GOT3 (cell line): Measurements from ENCODE around the gene GNAT3.

ENCODE experiments used
- DNase-seq: peaks from one replicate; lab custom pipeline; 2025; ENCODE audit warnings: mixed read lengths; lab: John Stamatoyannopoulos, UW

GNAT3 gene

DNA sequence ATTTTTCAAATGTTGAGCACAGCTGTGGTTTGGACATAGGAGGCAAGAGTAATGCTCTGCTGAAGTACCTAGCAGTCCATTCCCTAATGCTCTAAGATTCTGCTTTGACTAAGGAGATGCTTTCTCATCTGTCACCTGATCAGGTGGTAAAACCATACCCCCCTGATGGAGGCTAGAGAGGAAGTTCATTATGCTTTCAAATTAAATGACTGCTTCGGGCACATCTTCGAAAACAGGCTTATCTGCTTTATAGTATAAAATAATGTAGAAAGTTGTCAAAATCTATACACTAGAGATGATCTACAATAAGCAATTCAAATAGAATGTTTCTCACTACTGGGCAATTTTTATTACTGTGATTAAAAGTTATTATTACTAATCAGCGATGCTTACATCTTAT, at the start of gene GNAT3:
Gene GNAT3, minus strand, starts transcription at position 101 of the 400 bp plus-strand sequence. CDS start 138 bp downstream, outside the sequence.
- no peak for DNase-seq

DNA sequence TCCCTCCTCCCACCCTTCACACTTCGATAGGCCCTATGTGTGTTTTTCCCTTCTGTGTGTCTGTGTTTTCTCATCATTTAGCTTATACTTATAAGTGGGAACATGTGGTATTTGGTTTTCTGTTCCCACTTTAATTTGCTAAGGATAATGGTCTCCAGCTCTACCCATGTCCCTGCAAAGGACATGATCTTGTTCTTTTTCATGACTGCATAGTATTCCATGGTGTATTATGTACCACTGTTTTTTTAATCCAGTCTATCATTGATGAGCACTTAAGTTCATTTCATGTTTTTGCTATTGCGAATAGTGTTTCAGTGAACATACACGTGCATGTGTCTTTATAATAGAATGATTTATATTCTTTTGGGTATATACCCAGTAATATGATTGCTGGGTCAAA, 46.3 kb upstream of the GNAT3 start:
- no peak for DNase-seq

DNA sequence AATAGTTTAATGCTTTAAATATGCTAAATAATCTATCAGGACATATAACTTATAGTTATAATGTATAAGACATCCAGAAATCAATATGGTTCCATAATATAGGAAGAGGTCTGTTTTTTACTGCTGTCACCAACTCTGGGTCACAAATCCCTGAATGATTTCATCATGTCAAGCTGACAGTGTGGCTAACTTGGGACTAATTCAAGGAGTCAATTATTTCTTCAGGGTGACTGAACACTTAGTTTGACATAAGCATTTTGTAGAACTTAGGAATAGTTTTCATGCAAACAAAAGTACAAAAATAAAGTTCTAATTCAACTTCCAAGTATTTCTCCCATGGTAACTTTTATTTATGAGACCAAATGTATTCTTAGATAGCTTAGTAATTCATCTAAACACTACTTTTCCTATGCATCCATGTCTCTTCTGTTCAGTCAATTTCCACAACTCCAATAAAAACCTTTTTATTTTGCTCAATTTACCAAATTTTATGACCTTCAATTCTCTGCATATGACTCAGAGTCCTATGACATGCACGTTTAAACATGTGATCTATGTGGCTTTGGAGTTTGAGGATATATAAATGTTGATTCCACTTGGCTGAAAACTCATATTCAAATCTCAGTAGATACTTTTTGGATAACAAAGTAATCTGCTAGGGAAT, 40.3 kb upstream of the GNAT3 start:
- DNase-seq = no peak

DNA sequence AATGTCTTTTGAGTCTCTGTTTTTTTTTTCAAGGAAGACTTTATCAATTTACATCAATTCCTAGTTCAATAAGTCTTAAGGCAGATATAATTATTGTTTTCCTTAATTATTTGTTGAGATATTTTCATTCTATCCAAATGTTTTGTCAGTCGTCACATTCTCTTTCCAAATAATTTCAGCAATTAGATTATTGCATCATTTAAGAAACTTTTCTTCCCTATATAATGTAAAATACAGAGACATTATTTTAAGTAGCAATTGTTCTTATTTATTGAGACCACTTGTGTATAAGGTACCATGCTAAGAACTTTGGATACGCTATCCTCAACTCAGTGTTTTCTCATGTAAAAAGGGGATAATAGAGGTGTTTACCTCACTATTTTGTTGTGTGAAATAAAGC, 38.1 kb upstream of the GNAT3 start:
- no peak for DNase-seq

DNA sequence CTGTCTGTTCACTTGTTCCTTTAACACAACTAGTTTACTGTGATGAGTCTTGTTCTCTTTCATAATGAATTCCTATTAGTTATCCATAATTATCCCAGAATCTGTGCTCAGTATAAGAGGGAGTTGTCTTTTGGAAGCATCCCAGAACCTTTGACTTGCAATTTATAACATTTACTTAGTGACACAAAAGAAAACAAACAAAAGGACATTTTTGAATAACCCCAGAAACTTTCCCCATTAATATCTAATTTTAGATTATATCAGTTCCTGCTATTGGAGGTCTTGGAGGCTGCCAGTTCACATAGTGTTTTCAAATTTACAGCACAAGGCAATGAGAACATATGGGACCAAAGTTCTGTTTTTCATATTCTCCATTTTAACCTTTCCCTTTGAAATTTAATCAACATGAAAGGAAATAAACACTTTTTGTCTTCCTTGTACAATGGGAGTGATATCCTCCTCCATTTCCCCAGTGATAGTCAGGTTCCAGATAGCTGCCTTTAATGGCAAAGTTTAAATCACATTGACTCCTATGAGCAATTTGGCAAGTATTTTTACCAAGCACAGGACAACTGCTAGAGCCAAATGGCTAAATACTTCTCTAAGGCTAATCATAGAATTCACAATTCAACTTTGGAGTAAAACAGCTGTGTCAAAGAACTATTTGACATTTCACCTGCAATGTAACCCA, 37.1 kb upstream of the GNAT3 start:
- no peak for DNase-seq

DNA sequence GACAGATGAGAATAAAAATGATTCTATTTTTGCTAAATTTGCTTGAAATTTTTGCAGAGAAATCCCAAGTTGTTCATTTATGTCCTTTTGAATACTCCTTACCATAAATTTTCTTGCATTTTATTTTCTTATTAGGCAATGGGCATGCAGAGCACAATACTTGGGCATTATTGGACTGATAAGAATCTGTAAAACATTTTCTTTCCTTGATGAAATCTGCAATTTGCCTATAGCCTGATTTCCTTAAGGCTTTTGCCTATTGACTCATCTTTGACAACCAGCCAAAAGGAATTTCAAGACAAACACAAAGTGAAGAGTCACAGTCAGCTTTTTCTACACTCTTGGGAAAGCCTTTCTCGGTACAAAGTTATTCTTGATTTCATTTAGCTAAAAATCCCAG, 30.5 kb upstream of the GNAT3 start:
- no peak for DNase-seq

DNA sequence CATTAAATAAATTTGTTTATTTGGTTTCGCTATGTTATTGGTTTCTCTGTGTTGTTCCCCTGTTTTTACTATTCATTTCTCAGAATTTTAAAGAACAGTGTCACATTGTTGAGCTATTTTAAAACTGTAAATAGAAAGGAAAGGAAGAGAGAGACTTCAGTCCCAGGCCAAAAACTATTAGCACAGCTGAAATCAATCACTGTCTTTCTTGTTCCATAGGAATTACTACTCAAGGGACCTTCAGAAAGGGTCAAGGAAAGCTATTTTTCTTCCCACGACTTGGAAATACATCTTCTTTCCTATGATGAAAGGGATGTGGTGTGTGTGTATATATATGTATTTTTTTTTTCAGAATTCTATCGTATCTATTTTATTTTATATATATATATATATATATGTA, 29.0 kb upstream of the GNAT3 start:
- DNase-seq = no peak

DNA sequence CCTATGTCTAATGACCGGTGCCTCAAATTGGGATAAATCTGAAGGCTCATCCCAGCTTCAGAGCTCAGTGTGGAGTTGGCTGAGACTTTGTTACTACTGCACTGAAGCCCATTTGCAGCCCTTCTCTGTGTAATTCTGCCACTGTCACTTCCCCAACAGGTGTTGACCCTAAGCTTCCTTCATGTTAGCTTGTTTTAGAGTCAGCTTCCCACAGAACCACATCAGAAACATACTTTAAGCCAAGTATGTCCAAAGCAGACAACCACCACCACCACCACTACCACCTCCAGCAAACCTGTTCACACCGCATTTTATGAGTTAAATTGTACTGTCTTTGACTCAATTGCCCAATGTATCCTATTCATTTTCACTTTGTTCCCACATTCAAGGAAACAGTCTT, 25.2 kb upstream of the GNAT3 start:
- DNase-seq = no peak

DNA sequence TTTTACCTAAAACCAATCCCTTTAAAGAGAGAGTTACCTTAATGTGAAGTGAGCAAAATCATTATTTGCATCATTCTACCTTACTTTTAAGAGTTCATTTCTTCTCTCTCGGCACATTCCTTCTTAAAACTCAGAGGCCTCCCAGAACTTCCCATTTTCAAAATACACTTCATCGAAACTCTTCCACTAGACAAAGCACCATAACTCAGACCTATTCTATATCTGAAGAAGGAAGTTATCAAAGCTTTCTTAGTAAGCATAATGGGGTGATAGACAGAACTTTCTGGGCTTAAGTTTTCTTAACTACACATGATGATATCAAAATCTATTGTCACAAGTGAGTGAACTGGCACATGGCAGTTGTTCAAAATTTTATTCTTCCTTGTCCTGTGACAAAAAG, 24.6 kb upstream of the GNAT3 start:
- DNase-seq = no peak

DNA sequence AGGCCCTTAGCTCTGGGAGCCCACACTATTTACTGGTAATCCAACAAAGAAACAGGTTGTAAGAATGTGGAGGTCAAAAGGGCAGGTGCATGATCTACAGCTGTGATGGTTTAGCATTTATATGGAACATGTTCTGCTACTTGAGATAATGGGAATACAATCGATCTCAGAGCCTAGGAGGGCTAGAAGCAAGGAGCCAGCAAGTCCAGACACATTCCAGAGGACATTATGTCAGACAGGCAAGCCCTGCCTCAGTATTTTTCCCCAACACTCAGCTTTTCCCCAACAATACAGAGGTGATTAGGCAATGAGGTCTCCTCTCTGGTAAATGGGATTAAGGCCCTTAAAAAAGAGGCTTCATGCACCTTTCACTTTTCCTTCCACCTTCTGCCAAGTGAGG, 21.4 kb upstream of the GNAT3 start:
- DNase-seq = no peak

DNA sequence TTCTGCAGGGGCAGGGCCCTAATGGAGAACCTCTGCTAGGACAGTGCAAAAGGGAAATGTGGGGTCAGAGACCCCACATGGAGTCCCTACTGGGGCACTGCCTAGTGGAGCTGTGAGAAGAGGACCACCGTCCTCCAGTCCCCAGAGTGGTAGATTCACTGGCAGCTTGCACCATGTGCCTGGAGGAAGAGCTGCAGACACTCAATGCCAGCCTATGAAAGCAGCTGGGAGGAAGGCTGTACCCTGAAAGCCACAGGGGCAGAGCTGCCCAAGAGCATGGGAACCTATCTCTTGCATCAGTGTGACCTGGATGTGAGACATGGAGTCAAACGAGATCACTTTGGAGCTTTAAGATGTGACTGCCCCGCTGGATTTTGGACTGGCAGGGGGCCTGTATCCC, 20.3 kb upstream of the GNAT3 start:
- DNase-seq = no peak

DNA sequence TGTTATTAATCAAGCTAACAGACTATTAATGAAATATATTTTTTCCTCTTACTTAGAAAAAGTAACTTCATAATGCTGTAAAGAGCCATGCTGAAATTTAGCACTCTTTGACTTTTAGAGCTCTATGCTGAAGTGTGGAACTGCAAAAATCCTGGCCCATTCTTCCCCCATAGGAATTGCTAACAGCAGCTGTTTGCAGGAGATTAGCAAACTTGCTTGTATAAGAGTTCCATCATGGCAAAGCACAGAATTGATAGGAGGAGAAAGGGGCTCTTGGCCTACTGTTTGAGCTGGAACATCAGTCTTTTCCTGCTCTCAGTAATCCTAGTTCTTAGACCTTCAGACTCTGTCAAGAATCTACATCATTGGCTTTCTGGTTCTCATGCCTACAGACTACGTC, 18.3 kb upstream of the GNAT3 start:
- DNase-seq = no peak

DNA sequence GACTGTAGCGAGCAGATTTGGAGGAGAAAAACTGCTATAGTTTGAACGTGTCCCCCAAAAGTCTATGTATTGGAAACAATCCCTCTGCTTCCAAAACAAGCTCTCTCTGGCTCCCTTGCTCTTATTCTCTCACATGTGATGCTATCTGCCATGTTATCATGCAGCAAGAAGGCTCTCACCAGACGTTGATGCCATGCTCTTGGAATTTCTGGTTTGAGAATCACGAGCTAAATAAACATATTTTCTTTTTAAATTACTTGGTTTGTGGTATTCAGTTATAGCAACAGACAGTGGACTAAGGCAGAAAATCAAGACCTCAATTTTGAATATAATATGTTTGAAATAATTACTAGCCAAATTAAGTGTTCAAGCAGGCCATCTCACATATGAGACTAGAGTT, 17.5 kb upstream of the GNAT3 start:
- no peak for DNase-seq

DNA sequence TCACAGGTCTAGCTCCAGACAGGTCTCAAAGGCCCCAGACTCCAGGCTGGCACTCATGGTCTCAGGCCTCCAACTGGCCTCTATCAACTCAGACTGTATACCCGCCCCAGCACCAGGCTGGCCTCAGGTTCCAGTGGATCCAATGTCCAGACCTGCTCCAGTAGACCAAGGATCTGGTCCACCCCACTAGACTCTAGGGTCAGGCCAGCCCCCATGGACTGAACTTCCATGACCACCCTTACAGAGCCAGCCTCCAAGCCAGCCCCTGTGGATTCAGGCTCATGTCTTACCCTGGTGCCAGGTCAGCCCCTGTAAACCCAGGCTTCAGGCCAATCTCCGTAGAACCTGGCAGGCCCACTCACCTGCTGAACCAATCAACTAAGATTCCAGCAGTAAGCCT, 16.8 kb upstream of the GNAT3 start:
- no peak for DNase-seq

DNA sequence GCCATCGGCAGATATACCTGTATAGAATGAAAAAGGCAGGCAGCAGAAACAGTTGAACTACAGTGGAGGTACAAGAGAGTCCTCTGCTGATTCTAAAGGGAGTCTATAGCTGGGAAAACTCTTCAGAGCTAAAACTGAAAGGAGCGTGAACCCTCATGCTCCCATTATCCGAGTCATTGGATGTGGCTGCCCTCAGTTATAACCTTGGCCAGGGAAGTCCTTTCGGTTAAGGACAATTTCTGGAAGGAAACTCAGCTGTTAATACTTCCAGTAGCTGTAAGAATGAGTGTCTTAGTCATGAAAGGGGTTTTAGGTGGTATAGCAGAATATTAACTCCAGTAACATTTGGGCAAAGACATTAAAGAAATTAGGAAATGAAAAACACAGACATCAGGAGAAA, 14.6 kb upstream of the GNAT3 start:
- no peak for DNase-seq

DNA sequence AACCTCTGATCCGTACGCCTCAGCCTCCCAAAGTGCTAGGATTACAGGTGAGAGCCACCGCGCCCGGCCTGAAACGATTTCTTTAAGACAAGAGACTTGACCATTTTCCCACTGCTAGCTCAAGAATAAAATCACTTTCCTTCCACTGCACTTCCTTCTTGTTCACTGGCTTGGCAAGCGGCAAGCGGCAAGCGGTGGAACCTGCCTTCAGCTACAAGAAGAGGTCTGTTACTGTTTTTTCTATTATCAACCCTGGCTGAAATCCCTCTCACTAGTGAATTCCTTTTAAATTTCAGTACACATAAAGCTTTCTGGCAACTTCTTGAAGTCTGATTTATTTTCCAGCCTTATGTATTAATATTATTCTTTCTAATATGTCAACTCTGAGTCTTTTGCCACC, 12.8 kb upstream of the GNAT3 start:
- DNase-seq = no peak

DNA sequence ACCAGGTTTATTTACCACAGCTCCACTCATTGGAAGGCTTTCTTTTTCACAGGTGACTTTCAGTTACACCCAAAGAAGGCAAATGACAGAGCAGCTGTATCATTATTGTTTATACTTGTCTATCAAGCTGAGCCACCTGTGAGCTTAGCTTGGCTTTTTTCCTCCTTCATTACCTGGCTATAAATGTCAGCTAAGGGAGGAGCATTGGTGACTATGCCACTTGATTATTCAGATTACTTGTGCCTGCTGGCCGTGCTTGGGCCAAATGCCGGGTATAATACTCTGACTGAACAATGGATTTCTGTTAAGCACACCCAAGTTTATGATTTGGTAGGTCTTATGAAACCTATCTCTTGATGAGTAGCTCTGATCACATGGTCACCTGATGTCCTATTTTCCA, 9.9 kb upstream of the GNAT3 start:
- no peak for DNase-seq

DNA sequence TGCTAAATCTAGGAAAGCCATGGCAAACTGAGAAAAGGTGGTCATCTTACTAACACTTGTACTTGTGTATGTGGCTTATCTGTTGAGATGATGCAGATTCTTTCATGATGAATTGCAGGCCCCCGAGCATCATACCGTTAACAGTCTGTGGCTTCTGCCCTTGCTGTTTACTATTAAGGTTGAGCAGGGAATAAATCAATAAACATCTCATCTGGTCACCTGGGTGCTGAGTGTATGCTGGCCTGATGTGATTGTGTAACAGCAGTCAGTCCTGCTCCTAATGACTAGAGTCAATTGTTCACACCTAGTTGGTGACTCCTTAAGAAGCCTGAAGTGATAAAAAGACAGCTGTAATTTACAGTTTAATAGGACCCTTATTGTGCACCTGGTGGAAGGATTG, 8.3 kb upstream of the GNAT3 start:
- DNase-seq = no peak

DNA sequence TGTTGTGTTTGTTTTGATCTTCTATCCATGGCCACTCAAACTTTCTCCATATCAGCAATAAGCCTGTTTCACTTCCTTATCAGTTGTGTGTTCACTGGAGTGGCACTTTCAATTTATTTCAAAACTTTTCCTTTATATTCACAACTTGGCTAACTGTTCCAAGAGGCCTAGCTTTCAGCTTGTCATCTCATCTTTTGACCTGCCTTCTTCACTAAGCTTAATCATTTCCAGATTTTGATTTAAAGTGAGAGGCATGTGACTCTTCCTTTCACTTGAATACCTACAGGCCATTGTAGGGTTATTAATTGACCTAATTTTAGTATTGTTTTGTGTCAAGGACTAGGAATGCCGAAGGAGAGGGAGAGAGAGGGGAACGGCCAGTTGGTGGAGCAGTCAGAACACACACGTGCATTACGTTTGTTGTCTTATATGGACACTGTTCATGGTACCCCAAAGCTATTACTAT, 5.5 kb upstream of the GNAT3 start:
- no peak for DNase-seq

DNA sequence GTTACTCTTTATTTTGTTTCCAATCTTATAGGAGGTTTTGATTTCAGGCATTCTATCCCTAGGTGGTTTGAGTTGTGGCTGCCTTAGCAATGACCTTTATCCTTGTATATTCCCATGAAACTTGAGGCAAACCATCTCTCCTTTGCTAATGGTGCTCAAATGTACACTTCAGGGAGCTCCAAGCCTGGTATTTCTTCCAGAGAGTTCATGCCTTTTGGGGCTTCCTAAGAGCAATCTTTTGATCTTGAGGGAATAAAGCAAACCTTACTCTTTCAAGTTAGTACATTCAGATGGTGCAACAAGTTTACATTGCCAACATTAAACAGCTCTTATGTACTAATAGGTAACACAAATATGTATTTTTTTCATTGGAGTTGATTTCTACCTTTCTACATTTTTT, 3.4 kb upstream of the GNAT3 start:
- DNase-seq = no peak

DNA sequence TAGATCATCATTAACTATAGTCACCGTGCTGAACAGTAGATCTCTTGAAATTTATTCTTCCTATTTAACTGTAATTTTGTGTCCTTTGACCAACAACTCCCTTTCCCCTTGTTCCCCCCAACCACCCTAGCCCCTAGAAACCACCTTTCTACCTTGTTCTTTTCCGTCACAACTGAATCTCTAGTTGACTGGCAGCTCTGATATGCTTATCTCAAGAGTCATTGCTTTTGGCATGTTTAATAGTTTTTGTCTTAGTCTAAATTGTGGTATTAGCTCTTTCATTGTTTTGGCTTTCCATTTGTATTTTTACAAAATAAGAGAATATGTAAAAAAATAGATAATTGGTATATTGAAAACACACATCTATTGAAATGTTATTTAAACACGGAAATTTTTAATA, 1.8 kb downstream of the GNAT3 start:
- DNase-seq = no peak

DNA sequence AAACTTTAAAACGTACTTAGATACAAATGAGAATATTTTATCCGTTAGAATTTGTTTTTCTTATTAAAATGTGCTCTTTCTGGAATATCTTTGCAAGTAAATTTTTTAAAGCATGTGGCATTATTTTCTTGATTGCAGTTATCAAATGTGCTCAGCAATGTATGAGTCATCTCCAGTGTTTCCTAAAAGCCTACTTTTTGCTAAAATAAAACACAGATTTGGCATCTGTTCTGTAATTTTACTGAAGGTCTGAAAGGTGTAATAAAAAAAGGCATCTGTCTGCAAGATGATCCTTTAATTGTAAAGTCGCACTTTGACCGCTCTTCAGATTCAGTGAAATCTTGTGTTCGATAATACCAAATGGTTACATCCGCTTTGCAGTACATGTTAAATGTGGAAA, 3.4 kb downstream of the GNAT3 start:
- no peak for DNase-seq

DNA sequence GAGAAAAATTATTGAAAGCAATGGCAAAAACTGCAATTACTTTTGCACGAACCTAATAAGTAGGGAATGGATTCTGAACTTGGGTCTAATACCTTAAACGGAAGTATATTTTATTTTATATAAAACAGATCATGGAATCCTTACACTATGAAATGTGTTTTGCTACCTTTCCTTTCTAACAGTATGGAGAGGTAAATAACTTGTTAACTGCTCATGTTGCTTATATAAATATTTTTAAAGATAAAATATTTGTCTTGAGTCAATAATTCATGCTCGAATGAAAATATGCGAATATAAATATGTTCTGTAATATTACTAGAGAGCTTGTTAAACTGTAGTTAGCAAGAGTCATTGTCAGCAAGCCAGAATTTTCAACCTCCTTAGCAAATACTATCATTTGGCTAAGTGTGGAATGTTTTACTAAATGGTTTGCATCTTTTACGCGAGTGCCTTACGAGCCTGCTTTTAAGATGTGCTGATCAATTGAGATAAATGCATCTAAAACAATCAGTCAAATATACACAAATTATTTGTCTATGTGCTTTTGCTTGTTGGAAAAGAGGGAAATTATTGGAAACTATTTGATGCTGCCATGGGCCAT, 5.9 kb downstream of the GNAT3 start:
- DNase-seq = no peak

DNA sequence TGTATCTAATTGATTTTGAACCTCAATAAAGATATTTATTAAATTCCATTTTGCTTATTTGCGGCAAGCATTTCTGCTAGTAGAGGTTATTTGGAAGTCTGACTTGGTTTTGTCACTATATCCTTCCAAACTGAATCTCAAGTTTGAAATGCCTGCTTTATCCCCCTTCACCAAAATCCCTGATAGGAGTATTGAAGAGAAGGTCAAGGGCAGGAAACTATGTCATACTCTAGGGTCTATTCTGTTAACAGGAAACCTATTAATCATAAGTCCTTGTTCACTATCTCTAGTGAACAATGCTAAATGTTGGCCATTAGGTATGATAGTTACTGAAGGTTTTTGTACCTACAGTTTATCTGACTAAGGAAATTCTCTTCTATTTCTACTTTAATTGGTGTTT, 11.5 kb downstream of the GNAT3 start:
- no peak for DNase-seq
